Right atrium auricular region (tissue), 2 donors: ENCODE results near the gene RAB34. TPM values are rescaled to one million over a fixed set of nuclear protein-coding genes. Genes with fewer than 3 reads are reported as not detected.
"Not testable (repeated sequence)": the region's sequence is repeated elsewhere in the genome, so short reads cannot be mapped to it uniquely, and the experiment has no call there.

Experiments used
- DNase-seq: peaks from one replicate; pipeline ENCODE4 v3.0.0-alpha.2; 2019; ENCODE audit warnings: low spot score
- H3K27ac ChIP-seq, 2 donors: fragments of 200-600 bp; sonication (generic); 1 replicate in 1 of 2; 2 replicates in 1 of 2; pipeline ENCODE4 v1.5.1; 2016 to 2019
- H3K27me3 ChIP-seq, 2 donors: fragments of 200-600 bp; sonication (generic); one replicate each; pipeline versions ENCODE4 v1.5.1 to v1.6.0; 2017 to 2019
- H3K36me3 ChIP-seq: fragments of 200-600 bp; sonication (generic); one replicate; pipeline ENCODE4 v1.5.1; 2016
- H3K4me1 ChIP-seq, 2 donors: fragments of 200-600 bp; sonication (generic); one replicate each; pipeline versions ENCODE4 v1.5.1 to v1.6.0; 2017 to 2019
- H3K4me3 ChIP-seq, 2 donors: fragments of 200-600 bp; sonication (generic); 1 replicate in 1 of 2; 2 replicates in 1 of 2; pipeline ENCODE4 v1.5.1; 2017 to 2019; ENCODE audit warnings: mild to moderate bottlenecking in 1 of 2, moderate library complexity in 1 of 2
- H3K9me3 ChIP-seq, 2 donors: fragments of 200-600 bp; sonication (generic); one replicate each; pipeline ENCODE4 v1.5.1; 2019
- total RNA-seq, 2 donors: library from RNA; depleted of rRNA; stranded (reverse); fragments of >200 nt; gene quantifications; one replicate each; pipeline ENCODE4 v1.1.0, GENCODE V29; 2016
- TF ChIP-seq, protein P1 (sequence below), 2 donors: fragments of 200-600 bp; sonication (generic); IDR thresholded peaks; one replicate each; pipeline ENCODE4 v1.5.1; 2019; ENCODE audit warnings: antibody characterized with exemption in 2 of 2

Gene RAB34
- total RNA-seq, 2 donors from 2014 or later = 55.8 to 139 TPM

DNA sequence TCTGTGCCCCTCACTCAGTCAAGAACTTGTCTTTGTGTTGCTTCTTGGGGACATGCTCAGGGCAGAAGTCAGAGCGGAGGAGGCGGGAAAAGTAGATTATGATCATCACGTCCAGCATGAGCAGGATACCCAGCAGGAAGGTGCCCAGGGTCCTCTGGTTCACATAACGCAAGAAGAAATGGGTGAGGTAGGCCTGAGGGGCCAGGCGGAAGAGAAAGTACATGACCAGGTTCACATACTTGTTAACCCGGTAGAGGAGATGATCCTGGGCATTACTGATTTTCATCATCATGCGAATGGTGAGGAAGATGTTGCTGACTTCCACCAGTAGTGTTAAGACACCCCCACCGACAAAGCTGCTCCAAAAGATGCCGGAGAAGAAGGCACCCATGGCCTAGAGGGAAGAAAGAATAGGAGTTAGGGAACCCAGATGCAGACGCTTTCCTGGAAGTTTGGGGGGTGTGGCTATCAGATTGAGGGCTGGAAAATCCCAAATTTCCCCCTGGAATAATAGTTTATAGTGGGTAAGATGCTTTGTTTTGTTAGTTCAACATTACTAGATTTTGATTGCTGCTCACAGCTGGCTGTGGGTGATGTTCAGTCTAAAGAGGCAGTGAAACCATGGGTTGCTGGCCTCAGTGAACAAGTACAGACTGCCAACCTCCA lies 7.0 kb upstream of the RAB34 start:
- no peaks in the 10 kb centered on the region for H3K27me3 ChIP-seq
- TF ChIP-seq, protein P1, sequence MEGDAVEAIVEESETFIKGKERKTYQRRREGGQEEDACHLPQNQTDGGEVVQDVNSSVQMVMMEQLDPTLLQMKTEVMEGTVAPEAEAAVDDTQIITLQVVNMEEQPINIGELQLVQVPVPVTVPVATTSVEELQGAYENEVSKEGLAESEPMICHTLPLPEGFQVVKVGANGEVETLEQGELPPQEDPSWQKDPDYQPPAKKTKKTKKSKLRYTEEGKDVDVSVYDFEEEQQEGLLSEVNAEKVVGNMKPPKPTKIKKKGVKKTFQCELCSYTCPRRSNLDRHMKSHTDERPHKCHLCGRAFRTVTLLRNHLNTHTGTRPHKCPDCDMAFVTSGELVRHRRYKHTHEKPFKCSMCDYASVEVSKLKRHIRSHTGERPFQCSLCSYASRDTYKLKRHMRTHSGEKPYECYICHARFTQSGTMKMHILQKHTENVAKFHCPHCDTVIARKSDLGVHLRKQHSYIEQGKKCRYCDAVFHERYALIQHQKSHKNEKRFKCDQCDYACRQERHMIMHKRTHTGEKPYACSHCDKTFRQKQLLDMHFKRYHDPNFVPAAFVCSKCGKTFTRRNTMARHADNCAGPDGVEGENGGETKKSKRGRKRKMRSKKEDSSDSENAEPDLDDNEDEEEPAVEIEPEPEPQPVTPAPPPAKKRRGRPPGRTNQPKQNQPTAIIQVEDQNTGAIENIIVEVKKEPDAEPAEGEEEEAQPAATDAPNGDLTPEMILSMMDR (IDR thresholded peaks at IDR 0.05) = no peak
- no peak for DNase-seq
- H3K27ac ChIP-seq = no peak overlapping the region
- peaks cover 40% of the 10 kb centered on the region for H3K36me3 ChIP-seq
- H3K9me3 ChIP-seq = no peaks in the 10 kb centered on the region
- peaks cover 0 to 53% of the 10 kb centered on the region in 2 donors for H3K4me1 ChIP-seq
- no peak overlapping the region for H3K4me3 ChIP-seq

DNA sequence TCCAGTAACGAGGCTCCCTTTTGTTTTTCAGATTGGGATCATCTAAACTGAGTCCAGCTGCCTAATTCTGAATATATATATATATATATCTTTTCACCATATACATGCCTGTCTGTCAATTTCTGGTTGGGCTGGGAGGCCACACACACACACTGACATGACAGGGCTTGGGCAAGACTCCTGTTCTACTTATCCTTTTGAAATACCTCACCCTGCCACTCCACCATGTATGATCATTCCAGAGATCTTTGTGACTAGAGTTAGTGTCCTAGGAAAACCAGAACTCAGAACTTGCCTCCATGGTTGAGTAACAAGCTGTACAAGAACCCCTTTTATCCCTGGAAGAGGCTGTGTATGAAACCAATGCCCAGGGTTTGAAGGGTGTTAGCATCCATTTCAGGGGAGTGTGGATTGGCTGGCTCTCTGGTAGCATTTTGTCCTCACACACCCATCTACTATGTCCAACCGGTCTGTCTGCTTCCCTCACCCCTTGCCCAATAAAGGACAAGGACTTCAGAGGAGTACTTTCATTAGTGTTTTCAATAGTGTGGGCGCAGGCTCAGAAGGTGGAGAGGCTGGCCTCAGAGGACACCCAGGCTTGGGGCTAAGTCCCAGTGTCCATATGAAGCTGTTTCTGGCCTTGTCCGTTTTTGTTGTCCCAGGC lies 6.3 kb upstream of the RAB34 start:
- H3K9me3 ChIP-seq, H3K4me3 ChIP-seq, H3K27me3 ChIP-seq, DNase-seq, H3K27ac ChIP-seq: not testable (repeated sequence)
- Histone ChIP-seq H3K36me3 (peaks cover 40% of the 10 kb centered on the region), H3K4me1 (peaks cover 0 to 53% of the 10 kb centered on the region in 2 donors)

DNA sequence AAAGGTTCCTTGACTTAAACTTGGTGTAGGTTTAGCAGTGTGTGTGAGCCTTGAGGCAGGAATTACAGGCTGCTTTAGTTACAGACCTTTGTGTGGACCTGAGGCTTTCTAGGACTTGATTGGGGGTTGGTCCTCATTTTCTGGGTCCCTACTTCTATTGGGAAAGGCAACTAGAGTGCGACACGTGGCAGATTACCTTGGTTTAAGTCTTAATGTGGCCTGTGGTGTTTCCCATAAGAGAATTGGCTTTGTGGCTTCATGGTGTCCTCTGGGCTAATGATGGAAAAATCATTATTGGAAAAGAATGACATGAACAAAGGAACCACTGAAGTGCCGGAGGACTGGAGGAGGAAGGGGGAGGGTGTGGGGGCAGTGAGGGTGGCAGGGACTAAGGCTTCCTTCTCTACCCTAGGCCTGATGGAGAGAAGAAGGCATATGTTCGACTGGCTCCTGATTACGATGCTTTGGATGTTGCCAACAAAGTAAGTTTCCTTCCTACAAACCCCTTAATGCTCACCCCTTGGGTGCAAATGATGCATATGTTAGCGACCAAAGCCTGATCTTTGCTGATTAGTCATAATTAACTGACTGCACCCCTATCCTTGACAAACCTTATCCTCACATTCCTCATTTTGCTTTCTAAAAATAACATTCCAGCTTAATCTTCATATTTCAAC lies 5.6 kb upstream of the RAB34 start:
- no peak overlapping the region for H3K4me3 ChIP-seq
- H3K27me3 ChIP-seq = no peaks in the 10 kb centered on the region
- peaks cover 40% of the 10 kb centered on the region for H3K36me3 ChIP-seq
- TF ChIP-seq, protein P1 (IDR thresholded peaks at IDR 0.05) = no peak
- no peak for DNase-seq
- H3K9me3 ChIP-seq = no peaks in the 10 kb centered on the region
- H3K4me1 ChIP-seq = peaks cover 0 to 59% of the 10 kb centered on the region in 2 donors
- H3K27ac ChIP-seq = no peak overlapping the region

DNA sequence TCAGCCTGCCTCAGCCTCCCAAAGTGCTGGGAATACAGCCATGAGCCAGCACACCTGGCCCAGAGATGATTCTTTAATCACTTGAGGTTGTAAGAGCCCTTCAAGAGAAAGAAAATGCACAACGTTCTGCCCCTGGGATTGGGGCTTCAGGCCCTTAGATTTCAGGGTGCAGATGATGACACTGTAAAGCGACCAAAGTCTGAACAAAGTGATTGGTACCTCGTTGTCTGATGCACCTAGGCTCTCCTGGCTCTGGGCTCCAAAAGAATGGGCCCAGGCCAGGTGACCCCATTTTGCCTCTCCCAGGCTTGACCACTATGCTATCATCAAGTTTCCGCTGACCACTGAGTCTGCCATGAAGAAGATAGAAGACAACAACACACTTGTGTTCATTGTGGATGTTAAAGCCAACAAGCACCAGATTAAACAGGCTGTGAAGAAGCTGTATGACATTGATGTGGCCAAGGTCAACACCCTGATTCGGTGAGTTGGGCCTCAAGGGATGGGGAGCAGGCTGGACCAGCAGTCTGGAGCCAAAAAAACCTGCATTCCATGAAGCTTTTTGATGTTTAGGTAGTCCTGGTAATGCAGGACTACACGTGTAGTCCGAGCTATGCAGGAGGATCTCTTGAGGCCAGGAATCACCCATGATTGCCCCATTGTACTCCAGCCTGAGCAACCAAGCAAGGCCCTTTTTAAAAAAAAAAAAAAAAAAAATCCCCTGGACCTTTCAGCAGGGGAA lies 4.9 kb upstream of the RAB34 start:
- Histone ChIP-seq H3K36me3 (peaks cover 40% of the 10 kb centered on the region), H3K27me3 (no peaks in the 10 kb centered on the region), H3K4me3 (no peak overlapping the region), H3K9me3 (no peaks in the 10 kb centered on the region), H3K4me1 (peaks cover 0 to 62% of the 10 kb centered on the region in 2 donors), H3K27ac (no peak overlapping the region)
- TF ChIP-seq, protein P1 (IDR thresholded peaks at IDR 0.05) = no peak
- no peak for DNase-seq

DNA sequence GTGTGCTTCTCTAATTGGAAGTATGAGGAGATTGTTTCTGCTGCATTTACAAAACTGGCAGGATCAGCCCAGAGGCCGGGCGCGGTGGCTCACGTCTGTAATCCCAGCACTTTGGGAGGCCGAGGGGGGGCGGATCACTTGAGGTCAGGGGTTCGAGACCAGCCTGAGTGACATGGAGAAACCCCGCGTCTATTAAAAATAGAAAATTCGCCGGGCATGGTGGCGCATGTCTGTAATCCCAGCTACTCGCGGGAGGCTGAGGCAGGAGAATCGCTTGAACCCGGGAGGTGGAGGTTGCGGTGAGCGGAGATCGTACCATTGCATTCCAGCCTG lies 3.3 kb upstream of the RAB34 start:
- Histone ChIP-seq H3K36me3 (peaks cover 40% of the 10 kb centered on the region), H3K4me1 (peaks cover 0 to 62% of the 10 kb centered on the region in 2 donors), H3K27ac (peak overlapping the region in 1 of 2 donors; percentile 91), H3K4me3 (peak overlapping the region; percentile 86 to 88)
- H3K27me3 ChIP-seq, DNase-seq, H3K9me3 ChIP-seq: not testable (repeated sequence)

DNA sequence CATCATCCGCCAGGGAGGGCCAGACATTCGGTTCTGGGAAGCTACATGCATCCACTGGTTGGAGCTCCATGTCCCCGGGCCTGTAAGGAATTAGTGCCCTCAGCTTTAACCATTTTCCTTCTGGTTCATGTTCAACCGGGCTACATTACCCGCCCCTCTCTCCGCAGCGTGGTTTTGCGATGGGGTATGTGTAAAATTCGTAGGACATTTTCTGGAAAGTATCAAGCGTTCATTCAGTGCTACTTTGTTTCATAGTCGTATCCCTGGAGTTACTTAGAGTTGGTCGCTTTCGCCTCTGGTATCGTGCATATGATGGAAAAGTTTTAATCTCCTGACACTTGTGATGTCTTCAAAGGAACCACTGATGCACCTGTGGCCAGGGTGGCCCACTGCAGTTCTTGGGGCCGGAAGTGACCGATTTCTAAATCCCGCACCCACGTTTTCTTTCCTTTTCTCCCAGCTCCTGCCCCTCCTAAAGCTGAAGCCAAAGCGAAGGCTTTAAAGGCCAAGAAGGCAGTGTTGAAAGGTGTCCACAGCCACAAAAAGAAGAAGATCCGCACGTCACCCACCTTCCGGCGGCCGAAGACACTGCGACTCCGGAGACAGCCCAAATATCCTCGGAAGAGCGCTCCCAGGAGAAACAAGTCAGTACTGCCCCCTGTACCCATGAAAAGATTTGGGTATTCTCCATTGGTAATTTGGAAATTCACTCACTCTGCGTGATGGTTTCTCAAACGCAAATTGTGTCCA lies 2.8 kb upstream of the RAB34 start:
- Histone ChIP-seq H3K4me3 (peak overlapping the region; percentile 86 to 88), H3K4me1 (peaks cover 0 to 57% of the 10 kb centered on the region in 2 donors), H3K36me3 (peaks cover 42% of the 10 kb centered on the region), H3K27me3 (no peaks in the 10 kb centered on the region), H3K27ac (peak overlapping the region; percentile 91 to 92), H3K9me3 (no peaks in the 10 kb centered on the region)
- no peak for DNase-seq
- TF ChIP-seq, protein P1 (IDR thresholded peaks at IDR 0.05) = no peak
